ENCODE results near the gene NEU4. TPM values are rescaled to one million over a fixed set of nuclear protein-coding genes. Genes with fewer than 3 reads are reported as not detected.

NEU4 gene
- total and polyA plus RNA-seq, 9 of the 15 experiments (the other 6 are each of a cell fraction or from before 2014, with no cell fraction given), result 0.01 to 0.40 TPM; not detected in 7

GRCh38 chr2:241821460-241822263, 12.7 kb downstream of the NEU4 start:
- DNase-seq (ENCODE audit: extremely low read depth in 1 of 4, low spot score in 3 of 4), result no peak
- no peak for ATAC-seq
- H3K9ac ChIP-seq (ENCODE audit: insufficient read depth in 1 of 2, low read depth in 2 of 2, low read length in 2 of 2), result no peak overlapping the region; a peak in 1 of 4 replicates
- no peak overlapping the region for H3K4me3 ChIP-seq
- CTCF ChIA-PET (ENCODE audit: low intra/inter-chr PET ratio), result no interaction called here
- BruUV-seq (replicated peaks), result no TSS peak
- no peaks in the 10 kb centered on the region for H3K79me2 ChIP-seq (ENCODE audit: control insufficient read depth, insufficient read depth, low read length)
- no peak overlapping the region for H3K4me2 ChIP-seq (ENCODE audit: insufficient read depth, low read length)
- in situ Hi-C loops (cut with MboI), result no loop called here
- no peaks in the 10 kb centered on the region for H3K9me1 ChIP-seq (ENCODE audit: control insufficient read depth, insufficient read depth, low read length)
- intact Hi-C loops (cut with micrococcal nuclease), result no loop called here
- H2AFZ ChIP-seq (ENCODE audit: low read depth, low read length), result no peak overlapping the region
- no peaks in the 10 kb centered on the region for H4K20me1 ChIP-seq (replicated peaks; ENCODE audit: control insufficient read depth, insufficient read depth, low read length)
- POLR2A ChIA-PET, result no interaction called here
- TF ChIP-seq MCM5 (IDR thresholded peaks at IDR 0.05; ENCODE audit: low read depth) (no peak), ATF7 (IDR thresholded peaks at IDR 0.05) (0 out of 2 replicates have a peak, but pooled peaks have one; percentile 12), GATAD2B (IDR thresholded peaks at IDR 0.05; ENCODE audit: borderline replicate concordance) (no peak), HMG20B (CRISPR knock-in tag; IDR thresholded peaks at IDR 0.05) (no peak), CBX3 (IDR thresholded peaks at IDR 0.05; ENCODE audit: borderline replicate concordance in 1 of 2, low read length in 2 of 2) (no peak), FOXK2 (conservative IDR thresholded peaks at IDR 0.05 in 1 of 2, IDR thresholded peaks at IDR 0.05 in 1 of 2; ENCODE audit: low read depth in 2 of 2) (no peak)
- no peak for FAIRE-seq
- H3K27ac ChIP-seq (ENCODE audit: extremely low read depth, low read depth, low read length), result no peak overlapping the region
- WGBS (ENCODE audit: insufficient coverage, low coverage, missing lambda C conversion rate), result 70% methylated on average over 18 of the region's 28 CpGs
- H3K27me3 ChIP-seq (ENCODE audit: control insufficient read depth in 2 of 2, insufficient read depth in 2 of 2, low read length in 2 of 2), result no peaks in the 10 kb centered on the region
- 0 out of 2 replicates have a peak, but pooled peaks cover 3% of the 10 kb centered on the region for H3K9me3 ChIP-seq (replicated peaks; ENCODE audit: control insufficient read depth, insufficient read depth, low read depth, low read length)
- peaks cover 8 to 49% of the 10 kb centered on the region in 2 experiments; a peak in 4 of 5 replicates for H3K4me1 ChIP-seq (replicated peaks in 1 of 2; ENCODE audit: control insufficient read depth in 2 of 2, insufficient read depth in 2 of 2, low read length in 2 of 2)
- no peaks in the 10 kb centered on the region for H3K36me3 ChIP-seq (ENCODE audit: control insufficient read depth, insufficient read depth, low read length)

Measured in K562 (cell line).